ENCODE measurements around the gene ADGRB3. TPM values are rescaled to one million over a fixed set of nuclear protein-coding genes. Genes with fewer than 3 reads are reported as not detected.

The ADGRB3 gene
- total RNA-seq, 6 donors from 2014 or later: 1.1 to 7.3 (median 3.0) TPM

DNA sequence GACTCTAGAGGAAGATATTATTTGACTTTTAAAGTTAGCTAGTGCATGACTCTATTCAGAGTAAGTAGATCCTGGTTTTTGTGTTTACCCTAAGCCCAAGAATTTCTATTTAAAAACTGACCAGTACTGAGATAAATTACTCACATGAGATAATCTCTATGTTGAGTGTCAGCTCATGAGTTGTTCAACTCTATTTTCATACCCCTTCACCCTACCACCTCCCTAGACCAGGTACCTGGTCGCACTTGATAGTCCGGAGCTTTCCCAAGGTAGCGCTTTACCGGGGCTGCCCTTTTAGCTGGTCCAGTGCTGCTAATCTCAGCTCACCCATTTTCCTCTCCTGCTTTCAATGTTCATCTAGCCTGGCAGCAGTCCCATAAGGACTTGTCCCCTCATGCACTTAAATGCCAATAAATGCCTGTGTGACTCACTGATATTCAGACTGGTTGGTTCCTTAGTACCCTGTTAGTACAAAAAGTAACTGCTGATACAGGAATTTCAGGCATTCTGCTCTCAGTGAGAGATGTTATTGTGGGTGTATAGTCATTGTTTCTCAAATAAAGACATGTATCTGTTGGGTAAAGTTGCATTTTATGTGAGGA lies 503.9 kb downstream of the ADGRB3 start:
- TF ChIP-seq, protein P1, sequence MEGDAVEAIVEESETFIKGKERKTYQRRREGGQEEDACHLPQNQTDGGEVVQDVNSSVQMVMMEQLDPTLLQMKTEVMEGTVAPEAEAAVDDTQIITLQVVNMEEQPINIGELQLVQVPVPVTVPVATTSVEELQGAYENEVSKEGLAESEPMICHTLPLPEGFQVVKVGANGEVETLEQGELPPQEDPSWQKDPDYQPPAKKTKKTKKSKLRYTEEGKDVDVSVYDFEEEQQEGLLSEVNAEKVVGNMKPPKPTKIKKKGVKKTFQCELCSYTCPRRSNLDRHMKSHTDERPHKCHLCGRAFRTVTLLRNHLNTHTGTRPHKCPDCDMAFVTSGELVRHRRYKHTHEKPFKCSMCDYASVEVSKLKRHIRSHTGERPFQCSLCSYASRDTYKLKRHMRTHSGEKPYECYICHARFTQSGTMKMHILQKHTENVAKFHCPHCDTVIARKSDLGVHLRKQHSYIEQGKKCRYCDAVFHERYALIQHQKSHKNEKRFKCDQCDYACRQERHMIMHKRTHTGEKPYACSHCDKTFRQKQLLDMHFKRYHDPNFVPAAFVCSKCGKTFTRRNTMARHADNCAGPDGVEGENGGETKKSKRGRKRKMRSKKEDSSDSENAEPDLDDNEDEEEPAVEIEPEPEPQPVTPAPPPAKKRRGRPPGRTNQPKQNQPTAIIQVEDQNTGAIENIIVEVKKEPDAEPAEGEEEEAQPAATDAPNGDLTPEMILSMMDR (IDR thresholded peaks at IDR 0.05): no peak
- TF ChIP-seq EP300 (IDR thresholded peaks at IDR 0.05) (no peak), POLR2A (IDR thresholded peaks at IDR 0.05) (no peak), POLR2AphosphoS5 (IDR thresholded peaks at IDR 0.05) (no peak)
- ATAC-seq (ENCODE audit: low FRiP score in 2 of 2): no peak
- WGBS, 2 donors: 87 to 92% methylated on average over 4 of the region's 4 CpGs
- Histone ChIP-seq H3K27ac (no peak overlapping the region), H3K4me3 (no peak overlapping the region), H3K27me3 (no peaks in the 10 kb centered on the region), H3K36me3 (no peaks in the 10 kb centered on the region), H3K4me1 (no peaks in the 10 kb centered on the region), H3K9me3 (no peaks in the 10 kb centered on the region)
- DNase-seq: no peak

DNA sequence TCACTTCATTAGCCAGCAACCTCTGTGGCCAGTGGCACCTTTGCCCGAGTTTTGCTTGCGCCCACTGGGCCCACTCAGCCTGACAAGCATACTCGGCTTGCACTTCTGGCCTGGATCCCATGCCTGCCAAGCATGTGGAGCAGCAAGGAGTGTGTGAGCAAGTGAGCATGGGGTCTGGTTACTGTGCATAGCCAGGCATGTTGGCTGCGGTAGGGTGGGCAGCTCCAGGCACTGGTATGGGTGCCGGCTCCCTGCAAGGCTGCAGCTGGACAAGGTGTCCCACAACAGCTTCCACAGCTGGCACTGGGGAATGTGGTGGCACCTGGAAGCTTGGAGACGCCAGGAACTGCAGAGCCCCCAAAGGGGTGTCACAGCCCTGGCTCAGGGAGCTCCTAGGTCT lies 510.0 kb downstream of the ADGRB3 start:
- Histone ChIP-seq H3K27ac (no peak overlapping the region), H3K4me1 (no peaks in the 10 kb centered on the region), H3K27me3 (no peaks in the 10 kb centered on the region), H3K4me3 (no peak overlapping the region), H3K9me3 (peaks cover 0 to 7% (median 0%) of the 10 kb centered on the region in 4 donors), H3K36me3 (no peaks in the 10 kb centered on the region)
- ATAC-seq (ENCODE audit: low FRiP score in 2 of 2): no peak
- DNase-seq: peak in 1 of 2 donors; percentile 25
- 78 to 83% methylated on average over 2 to 6 of the region's 6 CpGs for WGBS, 2 donors
- TF ChIP-seq POLR2AphosphoS5 (IDR thresholded peaks at IDR 0.05): no peak
- no peak for TF ChIP-seq POLR2A (IDR thresholded peaks at IDR 0.05)
- TF ChIP-seq EP300 (IDR thresholded peaks at IDR 0.05): no peak
- TF ChIP-seq, protein P1 (IDR thresholded peaks at IDR 0.05): no peak

DNA sequence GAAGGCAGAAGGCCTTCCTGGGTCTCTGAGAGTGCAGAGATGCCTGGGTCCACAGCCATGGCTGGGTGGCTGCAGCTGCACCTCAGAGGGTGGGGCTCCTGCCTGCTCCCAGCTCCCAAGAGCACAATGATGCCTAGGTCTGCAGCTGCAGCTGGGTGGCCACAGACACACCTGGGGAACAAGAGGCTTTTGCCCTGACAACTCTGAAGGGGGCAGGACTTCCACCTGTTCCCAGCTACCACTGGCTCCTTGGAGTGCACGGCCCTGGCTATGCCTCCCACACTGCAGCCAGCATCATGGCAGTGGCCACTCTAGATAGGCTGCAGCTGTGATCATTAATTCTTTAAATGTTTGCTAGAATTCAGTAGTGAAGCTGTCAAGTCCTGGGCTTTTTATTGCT lies 511.3 kb downstream of the ADGRB3 start:
- TF ChIP-seq POLR2AphosphoS5 (IDR thresholded peaks at IDR 0.05) (no peak), POLR2A (IDR thresholded peaks at IDR 0.05) (no peak), EP300 (IDR thresholded peaks at IDR 0.05) (no peak)
- TF ChIP-seq, protein P1 (IDR thresholded peaks at IDR 0.05): no peak
- peaks cover 0 to 7% (median 0%) of the 10 kb centered on the region in 4 donors for H3K9me3 ChIP-seq
- DNase-seq (peak in 1 of 2 donors; percentile 9), ATAC-seq (ENCODE audit: low FRiP score in 2 of 2) (peak in 1 of 2 donors; percentile 29)
- H3K4me1 ChIP-seq: no peaks in the 10 kb centered on the region
- H3K4me3 ChIP-seq: no peak overlapping the region
- no peak overlapping the region for H3K27ac ChIP-seq
- no peaks in the 10 kb centered on the region for H3K27me3 ChIP-seq
- WGBS, 2 donors: 67 to 69% methylated on average over 1 of the region's 1 CpG
- H3K36me3 ChIP-seq: no peaks in the 10 kb centered on the region

DNA sequence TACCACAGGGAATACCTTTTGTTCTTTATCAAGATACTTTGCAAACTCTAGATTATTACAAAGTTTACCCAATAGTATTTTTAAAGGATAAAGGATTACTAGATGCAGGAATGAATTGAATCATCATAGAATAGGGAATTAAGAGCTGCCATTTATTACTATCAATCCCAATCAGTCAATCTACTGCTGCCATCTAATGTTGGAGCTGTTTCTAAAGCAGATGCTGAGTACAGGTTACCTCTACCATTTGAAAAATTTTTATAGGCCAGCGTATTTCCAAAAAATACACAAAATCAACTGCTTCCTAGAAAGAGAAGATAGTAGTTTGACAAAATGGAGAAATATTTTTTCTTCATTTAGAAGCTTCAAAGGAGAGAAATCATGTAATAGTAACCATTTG lies 520.4 kb downstream of the ADGRB3 start:
- TF ChIP-seq EP300 (IDR thresholded peaks at IDR 0.05) (no peak), POLR2A (IDR thresholded peaks at IDR 0.05) (no peak), POLR2AphosphoS5 (IDR thresholded peaks at IDR 0.05) (no peak)
- TF ChIP-seq, protein P1 (IDR thresholded peaks at IDR 0.05): no peak
- Histone ChIP-seq H3K4me1 (no peaks in the 10 kb centered on the region), H3K4me3 (no peak overlapping the region), H3K27me3 (no peaks in the 10 kb centered on the region), H3K27ac (no peak overlapping the region), H3K9me3 (no peaks in the 10 kb centered on the region), H3K36me3 (no peaks in the 10 kb centered on the region)
- 80 to 86% methylated on average over 1 of the region's 1 CpG for WGBS, 2 donors
- DNase-seq (no peak), ATAC-seq (ENCODE audit: low FRiP score in 2 of 2) (no peak)

DNA sequence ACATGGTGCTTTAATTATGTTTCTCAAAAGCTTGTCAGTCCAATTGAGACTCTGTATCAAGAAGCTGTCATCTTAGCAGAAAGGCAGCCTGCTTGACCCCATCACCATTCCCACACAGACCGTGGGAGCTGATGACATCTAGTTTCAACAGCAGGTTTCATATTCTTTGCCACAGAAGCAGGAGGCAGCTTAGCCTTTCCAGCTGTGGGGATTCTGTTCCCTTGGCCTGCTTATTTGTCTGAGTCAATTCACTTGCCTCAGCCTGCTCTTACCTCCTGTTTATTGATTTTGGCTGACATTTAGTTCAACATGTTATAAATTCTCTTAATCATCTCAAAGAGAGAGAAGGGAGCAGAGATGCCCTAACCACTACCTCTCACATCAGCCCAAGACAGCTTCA lies 527.7 kb downstream of the ADGRB3 start:
- TF ChIP-seq POLR2A (IDR thresholded peaks at IDR 0.05) (no peak), POLR2AphosphoS5 (IDR thresholded peaks at IDR 0.05) (no peak), EP300 (IDR thresholded peaks at IDR 0.05) (no peak)
- TF ChIP-seq, protein P1 (IDR thresholded peaks at IDR 0.05): no peak
- no peak for DNase-seq
- no peaks in the 10 kb centered on the region for H3K36me3 ChIP-seq
- no peak overlapping the region for H3K4me3 ChIP-seq
- WGBS, 2 donors: 20 to 38% methylated on average over 1 of the region's 1 CpG
- no peak overlapping the region for H3K27ac ChIP-seq
- H3K27me3 ChIP-seq: no peaks in the 10 kb centered on the region
- H3K9me3 ChIP-seq: no peaks in the 10 kb centered on the region
- H3K4me1 ChIP-seq: no peaks in the 10 kb centered on the region
- ATAC-seq (ENCODE audit: low FRiP score in 2 of 2): no peak

All from upper lobe of left lung (tissue), 6 donors.